Stimulated activated CD4-positive, alpha-beta T cell treated with anti-CD3 and anti-CD28 coated beads, Interleukin-15, amount 100 ng/mL, for 24 hours (primary cell): ENCODE results near the gene ROBO1.

Experiments
- DNase-seq: peaks from one replicate; pipeline ENCODE4 v3.0.0-alpha.2; 2020

Gene ROBO1

DNA sequence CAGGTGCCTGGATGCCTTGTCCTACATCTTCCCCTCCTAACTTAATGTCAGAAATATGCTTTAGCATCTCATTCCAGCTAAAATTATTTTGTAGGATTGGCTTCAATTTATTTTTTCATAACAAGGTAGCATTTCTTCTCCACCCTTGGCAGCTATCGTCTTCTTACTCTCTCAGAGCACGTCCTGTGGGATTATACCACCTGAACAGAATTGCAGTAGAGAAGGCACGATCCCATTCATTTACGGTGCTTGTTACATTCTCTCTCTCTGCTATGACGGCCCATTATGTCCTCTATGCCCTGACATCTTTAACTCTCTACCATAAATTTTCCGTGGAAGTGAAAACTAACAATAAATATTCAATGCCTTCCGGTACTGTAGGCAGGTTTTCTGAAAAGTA is 103.3 kb downstream of the ROBO1 start:
- DNase-seq: no peak

DNA sequence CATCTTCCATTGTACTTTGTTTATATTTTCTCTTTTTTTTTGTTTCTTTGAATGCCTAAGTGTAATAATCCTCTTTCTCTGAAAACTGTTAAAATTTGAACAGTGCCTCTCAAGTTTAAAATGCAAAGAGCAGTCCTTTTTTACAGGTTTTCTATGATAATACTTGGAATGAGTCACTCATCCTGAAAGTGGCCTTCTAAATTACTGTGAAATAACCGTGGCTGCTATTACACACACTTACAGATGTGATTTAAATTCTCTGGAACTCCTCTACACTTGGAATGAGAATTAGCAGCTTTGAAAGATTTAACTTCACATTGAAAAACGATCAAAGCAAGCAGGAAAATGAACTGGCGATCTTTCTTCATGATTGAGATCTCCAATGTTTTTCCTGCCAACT is 105.9 kb downstream of the ROBO1 start:
- DNase-seq: no peak

DNA sequence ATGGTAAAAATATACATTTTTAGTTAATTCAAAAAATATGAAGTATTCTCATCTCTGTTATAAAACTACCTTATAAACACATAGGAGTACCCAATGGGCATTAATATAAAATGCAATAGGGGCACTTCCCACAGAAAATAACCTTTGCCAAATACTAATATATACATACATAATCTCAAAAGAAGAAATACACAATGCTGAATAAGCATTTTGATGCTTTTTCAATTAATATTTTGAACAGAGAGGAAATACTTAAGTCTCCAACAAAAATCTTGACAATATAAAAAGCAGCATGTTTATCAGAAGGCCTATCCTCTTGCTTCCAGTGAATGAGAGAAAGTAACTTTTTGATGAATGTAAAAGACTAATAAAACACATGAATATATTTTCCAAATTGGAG is 110.7 kb downstream of the ROBO1 start:
- DNase-seq: no peak

DNA sequence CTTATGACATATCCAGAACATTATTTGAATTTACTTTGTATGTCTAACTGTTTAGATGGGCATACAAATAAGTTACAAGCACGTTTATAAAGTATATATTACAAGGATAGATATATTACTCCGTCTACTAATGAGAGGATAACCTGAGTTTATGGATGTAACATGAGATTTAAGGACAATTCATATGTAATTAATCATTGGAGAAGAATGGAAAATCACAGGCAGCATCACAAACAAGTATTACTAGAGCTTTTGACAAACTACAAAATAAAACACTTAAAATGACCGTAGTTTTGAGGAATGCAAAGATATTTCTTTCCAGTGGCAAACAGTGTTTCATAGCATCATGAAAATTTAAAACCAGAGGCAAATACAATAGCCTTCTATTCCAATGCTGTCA is 113.8 kb downstream of the ROBO1 start:
- DNase-seq: no peak

DNA sequence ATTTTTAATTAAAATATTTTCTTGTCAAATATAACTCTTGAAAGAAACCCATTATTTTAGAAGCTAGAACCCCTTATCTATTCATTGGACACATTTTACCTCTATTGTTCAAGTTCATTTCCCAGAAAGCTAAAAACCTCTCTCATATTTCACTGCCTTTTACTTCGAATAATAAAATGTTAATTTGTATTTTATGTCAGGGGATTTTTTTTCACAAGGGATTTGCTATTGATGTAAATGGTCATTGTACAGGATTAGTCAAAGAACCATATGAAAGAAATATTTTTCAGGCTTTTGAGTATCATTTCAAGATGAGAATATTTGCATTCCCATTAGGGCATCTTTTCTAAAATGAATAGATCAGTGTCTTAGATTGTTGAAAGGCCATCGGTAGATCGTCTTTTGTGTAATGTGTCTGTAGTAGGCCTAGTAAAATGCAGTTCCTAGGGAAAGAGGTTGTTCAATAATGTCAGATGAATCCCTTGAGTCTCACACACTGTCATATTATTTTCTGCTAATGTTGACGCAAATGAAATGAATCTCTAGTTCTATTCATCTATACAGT is 114.5 kb downstream of the ROBO1 start:
- DNase-seq: no peak

DNA sequence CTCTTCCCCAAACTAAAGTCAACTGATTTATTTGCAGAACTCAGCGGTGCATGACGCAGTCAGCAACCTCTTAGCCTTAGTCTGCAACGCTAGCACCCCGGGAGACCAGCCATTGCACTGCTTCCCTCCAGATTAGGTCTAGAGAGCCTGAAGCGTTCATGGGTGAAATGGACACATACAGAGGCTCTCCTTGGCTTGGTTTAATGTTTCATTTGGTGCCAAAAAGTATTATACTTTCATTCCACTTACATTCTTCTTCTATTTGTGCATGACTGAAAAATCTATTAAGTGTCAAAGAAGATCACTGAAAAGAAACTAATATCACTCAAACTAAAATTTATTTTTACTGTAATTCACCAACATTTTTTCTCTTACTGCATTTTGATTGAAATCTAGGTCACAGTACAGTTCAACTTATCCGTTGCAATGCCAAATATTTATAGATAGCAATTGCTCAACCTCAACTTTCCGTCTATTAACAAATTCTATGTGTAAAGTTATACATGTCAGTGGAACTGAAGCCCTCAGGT is 116.2 kb downstream of the ROBO1 start:
- no peak for DNase-seq

DNA sequence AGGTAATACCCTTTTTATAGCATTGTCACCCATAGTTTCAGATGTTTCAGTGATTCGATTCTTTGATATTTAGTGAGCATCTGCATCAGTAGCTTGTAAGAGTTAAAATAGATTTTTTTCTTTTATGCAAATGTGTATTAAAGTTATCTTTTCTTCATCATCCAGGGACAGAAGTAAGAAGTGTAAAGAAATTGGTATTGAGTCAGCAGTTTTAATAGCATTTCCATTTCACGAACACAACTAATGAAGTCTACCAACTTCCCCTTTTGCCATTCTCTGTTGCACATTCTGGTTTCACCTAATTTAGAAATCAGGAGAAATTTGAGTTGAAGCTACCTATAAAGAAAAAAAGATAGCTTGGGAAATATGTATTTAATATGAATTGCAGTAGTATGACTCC is 127.9 kb downstream of the ROBO1 start:
- no peak for DNase-seq

DNA sequence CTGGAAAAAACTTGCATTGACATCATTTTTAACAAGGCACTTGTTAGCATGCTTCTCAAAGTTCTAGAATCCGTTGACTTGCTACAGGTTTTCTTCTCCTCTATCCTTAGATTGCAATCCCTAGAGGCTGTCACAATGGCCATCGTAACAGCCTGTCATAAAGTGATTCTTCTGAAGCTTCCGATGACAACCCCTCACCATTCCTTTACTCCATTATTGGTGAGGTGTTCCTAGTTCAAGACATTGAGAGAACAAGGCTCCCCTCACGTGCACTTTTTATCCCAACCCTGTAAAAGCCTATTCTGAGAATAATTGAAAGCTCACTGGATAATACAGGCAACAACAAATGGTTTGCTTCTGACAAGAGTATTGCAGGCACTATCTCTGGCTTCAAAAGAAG is 131.4 kb downstream of the ROBO1 start:
- no peak for DNase-seq

DNA sequence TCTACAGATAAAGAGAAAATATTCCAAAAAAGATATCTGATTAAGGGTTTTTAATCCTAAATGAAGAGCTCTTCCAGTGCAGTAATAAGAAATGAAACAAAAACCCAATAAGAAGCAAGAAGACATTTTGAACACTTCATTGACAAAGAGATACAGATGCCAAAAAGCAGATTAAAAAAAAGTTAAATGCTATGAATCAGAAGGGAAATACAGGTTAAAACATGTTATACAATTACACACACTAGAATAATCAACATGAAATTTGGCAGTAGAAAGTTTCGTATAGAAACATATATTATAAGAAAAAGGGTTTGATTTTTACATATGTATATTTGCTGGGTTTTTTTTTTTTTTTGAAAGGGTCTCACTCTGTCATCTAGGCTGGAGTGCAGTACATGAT is 135.0 kb downstream of the ROBO1 start:
- no peak for DNase-seq

DNA sequence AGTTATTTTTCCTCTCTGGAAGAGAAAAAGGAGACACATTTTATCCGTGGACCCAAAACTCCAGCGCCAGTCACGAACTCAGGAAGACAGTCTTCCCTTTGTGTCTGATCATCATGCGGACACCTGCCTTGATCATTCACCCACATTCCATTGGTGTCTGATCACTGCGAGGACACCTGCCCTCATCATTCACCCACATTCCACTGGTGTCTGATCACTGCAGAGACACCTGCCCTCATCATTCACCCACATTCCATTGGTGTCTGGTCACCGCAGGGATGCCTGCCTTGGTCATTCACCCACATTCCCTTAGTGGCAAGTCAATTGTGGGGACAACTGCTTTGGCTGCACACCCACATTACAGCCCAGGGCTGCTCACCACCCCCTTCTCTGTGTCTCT is 148.9 kb downstream of the ROBO1 start:
- DNase-seq: no peak

DNA sequence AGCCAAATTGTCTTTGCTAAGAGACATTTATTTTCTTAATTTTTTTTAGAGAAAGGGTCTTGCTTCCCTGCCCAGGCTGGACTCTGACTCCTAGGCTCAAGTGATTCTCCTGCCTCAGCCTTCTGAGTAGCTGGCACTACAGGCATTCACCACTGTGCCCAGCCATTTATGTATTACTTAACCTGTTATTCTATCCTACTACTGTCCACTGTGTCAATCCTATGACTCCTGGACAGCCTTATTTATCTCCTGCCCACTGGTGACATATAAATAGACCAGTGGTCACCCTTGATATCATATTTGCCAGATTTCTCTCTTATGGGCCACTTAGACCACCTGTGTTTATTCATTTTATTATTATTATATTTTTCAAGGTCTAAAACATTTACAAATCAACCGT is 161.4 kb downstream of the ROBO1 start:
- no peak for DNase-seq

DNA sequence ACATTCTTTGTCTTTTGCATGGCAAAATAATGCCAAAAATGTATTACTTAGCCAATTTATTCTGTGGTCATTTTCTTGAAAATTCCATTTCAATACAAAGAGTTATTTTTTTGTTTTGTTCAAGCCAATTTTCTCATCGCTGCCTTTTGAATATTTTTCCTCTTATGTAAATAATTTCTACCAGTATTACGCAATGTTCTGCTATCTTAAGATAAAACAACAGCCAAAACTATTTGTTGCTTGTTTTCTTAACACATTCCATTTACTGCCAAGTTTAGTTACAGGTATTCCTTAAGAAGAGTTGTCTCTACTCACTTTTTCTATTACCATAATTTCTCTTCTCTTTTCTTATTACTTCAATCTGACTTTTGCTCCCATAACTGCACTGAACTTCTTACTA is 163.1 kb downstream of the ROBO1 start:
- DNase-seq: no peak

DNA sequence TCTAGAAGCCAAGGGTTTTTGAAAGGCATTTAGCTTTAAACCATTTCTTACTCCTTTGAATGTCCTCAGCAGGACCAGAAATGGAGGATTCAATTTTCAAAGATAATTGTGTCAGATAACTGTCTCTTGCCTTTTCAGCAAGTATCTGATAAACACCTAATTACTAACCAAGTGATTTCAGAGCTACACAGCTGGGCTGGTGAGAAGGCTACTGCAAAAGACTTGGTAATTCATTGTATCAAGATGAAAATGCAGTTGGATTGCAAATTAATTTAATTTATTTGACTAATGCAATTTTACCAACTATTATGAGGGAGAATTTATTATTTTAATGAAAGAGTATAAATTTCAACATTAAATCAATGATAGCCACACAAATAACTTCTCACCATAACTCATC is 165.4 kb downstream of the ROBO1 start:
- no peak for DNase-seq

DNA sequence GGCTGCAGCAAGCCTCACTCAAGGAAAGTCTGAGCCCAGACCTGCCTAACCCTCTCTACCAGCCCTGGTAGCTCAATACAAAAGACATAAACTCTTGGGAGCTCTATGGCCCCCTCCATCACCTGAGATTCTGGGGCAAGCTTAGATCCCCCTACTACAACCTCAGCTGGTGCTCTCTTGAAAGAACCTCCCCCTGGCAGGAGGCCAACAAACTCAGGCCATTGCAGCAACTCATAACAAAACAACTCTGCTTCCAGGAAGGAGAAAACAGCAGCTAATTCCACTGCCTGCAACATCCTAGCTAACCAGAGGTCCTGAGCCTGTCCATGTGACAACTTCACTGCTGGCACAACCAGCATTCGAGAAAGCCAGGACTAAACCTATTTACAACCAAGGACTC is 169.2 kb downstream of the ROBO1 start:
- no peak for DNase-seq

DNA sequence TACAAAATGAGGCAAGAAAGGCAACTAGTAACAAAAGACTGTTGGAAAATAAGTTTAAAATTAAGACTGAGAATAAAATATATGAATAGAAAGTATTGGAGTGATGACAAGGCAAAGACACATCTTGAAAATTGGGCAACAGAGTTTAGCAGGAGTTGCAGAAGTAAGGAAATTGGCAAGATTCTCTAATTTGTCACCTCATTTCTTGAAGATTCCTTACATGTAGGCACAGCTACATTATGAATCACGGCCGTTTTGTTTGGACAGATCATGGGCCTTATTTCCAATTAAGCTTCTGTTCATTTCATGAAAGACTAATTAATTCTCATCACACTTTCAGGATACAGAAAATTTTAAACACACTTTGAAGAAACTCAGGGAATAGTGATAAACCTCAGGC is 170.1 kb downstream of the ROBO1 start:
- DNase-seq: no peak

DNA sequence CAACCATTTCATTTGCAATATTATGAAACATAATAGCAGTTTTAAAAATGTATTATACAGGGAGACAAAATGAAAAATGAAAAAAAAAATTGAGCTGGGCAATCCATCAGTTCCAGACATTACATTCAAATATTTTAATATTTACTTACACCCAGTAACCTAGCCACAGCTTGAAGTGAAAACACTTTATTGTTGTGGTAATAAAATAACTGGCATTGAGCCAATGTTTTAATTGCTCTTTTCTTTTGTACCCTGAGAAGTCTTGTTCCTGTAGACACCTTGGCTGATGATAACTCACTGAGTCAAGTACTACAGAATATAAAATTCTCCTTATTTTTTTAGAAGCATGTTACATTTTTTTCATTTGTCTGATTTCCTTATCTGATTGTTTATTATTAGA is 180.6 kb downstream of the ROBO1 start:
- no peak for DNase-seq

DNA sequence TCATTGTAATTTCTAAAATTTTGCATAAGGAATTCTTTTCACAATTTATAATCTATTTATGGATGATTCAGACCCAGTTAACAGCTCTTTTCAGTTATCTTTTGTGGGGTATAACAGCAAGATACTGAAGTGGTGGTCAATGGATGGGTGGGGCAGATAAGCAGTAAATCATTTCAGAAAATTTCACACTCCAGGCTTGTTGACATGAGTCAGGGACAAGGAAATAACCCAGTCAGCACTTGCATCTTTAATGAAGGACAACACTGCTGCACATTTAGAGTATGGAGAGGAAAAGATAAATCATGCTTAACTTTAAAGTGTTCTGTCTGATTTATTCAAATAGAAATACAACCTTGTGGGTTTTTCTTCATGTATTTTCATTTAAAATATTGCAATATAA is 181.6 kb downstream of the ROBO1 start:
- DNase-seq: no peak

DNA sequence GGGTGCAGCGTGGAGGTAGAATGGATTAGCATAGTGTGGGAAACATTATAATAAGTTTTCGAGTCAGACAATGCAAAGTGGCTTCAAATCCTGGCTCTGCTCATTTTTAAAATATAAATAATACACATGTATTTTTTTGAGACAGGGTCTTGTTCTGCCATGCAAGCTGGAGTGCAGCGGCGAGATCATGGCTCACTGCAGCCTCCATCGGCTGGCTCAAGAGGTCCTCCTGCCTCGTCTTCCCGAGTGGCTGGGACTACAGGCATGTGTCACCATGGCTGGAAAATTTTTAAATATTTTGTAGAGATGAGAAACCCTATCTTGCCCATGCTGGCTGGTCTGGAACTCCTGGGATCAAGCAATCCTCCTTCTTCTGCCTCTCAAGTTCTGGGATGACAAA is 194.9 kb downstream of the ROBO1 start:
- DNase-seq: no peak

DNA sequence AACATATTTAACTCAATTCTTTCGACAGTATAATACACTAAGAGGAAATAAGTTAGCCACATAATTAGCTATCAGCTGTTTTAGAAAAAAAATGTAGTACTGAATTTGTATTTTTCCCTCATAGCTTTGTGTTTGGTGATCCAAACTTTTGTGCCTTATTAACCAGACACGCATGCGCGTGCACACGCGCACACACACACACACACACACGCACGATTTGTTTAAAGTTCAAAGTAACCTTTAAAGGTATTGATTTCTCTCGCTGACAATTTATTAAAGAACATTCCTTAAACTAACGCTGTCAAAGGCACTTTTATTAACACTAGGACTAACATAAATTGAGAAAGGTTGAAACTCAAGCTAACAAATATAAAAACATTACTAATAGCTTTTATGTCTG is 198.9 kb downstream of the ROBO1 start:
- no peak for DNase-seq

DNA sequence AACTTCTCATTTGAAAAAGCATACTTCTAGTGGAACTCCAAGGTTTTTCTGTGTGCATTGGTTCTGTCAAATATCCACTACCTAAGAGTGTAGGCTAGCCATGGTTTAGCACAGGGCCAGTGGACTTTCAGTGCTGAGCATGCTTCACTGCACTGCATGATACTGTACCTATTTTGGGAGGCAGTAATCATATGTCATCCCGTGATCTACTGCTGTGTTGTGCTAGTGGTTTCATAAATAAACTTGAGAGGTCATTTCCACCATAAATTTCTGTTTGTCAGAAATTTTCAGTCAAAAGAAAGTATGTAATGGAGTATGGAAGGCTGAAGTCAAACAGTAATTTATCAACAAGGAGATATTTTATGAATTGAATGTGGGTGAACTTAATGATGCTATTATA is 203.6 kb downstream of the ROBO1 start:
- no peak for DNase-seq

DNA sequence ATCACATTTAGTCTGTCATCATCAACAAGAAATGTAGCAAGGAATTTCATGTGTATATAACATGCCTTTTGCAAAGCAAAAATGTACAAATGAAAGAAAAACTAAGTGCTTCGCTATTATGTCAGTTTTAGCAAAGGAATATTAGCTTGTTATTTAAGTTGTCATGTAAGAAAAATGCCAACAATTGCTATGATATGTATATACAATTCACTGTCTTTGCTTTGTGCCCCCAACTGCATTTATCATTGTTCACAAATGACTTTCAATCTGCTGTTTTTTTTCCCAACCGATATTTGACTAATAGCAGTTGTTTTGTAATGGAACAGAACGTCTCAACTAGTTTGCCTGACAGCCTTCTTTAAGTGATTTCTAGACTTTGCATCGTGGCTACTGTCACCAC is 207.1 kb downstream of the ROBO1 start:
- no peak for DNase-seq

DNA sequence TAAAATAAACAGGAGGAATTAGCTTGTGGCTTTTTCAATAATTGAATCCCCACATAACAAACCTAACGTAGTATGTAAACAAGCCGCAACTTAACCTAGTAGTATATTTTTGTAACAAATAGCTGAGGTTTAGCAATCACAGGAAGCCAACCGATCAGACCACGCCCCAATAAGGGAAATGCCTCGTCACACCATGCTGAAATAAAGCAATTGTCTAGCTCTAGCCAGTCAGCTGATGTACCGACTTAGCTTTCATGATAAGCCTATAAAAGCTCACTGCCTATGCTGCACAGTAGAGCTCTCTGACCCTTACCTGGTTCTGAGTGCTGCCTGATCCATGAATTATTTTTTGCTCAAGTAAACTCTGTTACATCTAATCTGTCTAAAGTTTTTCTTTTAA is 208.9 kb downstream of the ROBO1 start:
- no peak for DNase-seq

DNA sequence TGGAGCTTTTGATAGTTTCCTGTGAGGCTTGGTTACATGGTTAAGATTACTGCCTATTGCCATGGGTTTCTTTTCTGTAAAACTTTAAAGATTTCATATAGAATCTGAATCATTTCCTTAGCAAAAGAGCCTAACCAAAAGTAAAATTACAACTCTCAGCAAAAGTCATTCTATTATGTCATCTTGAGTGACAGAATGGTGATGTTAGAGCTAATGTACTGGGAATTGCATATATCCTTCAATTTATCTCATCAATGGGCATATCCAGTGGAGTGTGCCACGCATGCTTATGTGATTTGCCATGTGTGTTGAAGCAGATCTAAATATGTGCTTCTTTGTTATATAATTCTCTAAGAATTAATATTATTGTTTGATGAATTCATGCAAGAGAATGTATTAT is 212.1 kb downstream of the ROBO1 start:
- no peak for DNase-seq

DNA sequence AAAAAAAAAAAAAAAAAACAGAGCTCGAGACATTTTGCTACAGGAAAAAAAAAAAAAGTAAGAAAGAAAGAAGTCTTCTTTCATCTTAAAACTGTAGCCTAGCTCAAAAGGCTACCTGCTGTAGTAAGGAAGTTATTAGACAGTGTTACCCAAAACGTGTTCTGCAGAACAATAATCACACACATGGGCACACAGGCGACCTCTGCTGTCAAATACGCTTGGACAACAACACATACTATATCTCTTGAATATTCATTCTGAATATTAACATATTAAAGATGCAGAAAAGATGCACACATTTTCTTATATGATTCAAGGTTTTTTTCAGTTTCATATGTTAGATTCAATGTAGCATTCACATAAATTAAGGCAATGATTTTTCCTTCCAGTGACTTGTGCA is 215.8 kb downstream of the ROBO1 start:
- no peak for DNase-seq

DNA sequence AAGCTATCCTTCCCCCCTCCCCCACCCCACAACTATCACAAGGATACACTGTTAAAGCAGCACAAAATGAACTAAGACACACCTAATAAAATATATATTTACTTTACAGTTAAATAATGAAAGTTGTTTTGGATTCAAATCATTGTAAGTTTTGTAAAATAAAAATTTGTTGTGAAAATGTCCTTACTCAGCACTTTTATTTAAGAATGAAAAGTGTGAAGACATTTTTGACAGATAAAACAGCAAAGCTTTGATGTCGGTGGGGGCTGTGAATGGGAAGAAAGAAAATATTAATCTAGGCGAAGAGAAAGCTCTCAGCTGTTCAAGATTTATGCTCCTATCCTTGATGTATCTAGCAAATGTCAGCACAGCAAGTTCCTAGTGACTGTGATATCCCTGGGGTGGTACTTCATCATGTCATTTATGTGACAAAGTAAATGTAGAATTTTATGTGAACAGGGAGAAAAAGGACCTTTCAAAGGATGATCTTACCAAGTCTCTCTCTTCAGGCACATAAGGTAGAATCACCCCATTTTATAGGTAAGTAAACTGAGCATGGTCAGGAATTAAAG is 216.4 kb downstream of the ROBO1 start:
- no peak for DNase-seq
